Activated naive CD4-positive, alpha-beta T cell treated with anti-CD3 and anti-CD28 coated beads, Interleukin-2, amount 10 ng/mL, durations not matched to agents 7 days and 5 days (primary cell): ENCODE results near the gene GRIA3.
"Not testable (repeated sequence)": the region's sequence is repeated elsewhere in the genome, so short reads cannot be mapped to it uniquely, and the experiment has no call there.

ENCODE experiments used
- CTCF ChIA-PET: fragments of 350-600 bp; sonication (Branson Sonifier 250); formaldehyde crosslinking; loops from one replicate; lab custom pipeline; 2021; ENCODE audit warnings: antibody characterized with exemption; lab: Charles Lee
- DNase-seq: peaks from one replicate; pipeline ENCODE4 v3.0.0-alpha.2; 2020
- H3K27ac Mint-ChIP-seq: one replicate; pipeline ENCODE4 v1.8.0; 2021; ENCODE audit warnings: mild to moderate bottlenecking, moderate library complexity, mixed read lengths
- H3K27me3 Mint-ChIP-seq: one replicate; pipeline ENCODE4 v1.8.0; 2021; ENCODE audit warnings: mild to moderate bottlenecking, mixed read lengths
- H3K36me3 Mint-ChIP-seq: one replicate; pipeline ENCODE4 v1.8.0; 2021; ENCODE audit warnings: mixed read lengths
- H3K4me1 Mint-ChIP-seq: one replicate; pipeline ENCODE4 v1.8.0; 2021; ENCODE audit warnings: mixed read lengths
- H3K4me3 Mint-ChIP-seq: one replicate; pipeline ENCODE4 v1.8.0; 2021; ENCODE audit warnings: mild to moderate bottlenecking, moderate library complexity, mixed read lengths
- H3K9me3 Mint-ChIP-seq: one replicate; pipeline ENCODE4 v1.8.0; 2021; ENCODE audit warnings: mixed read lengths

GRIA3 gene

GRCh38 chrX:123504630-123505270, 320.7 kb downstream of the GRIA3 start:
- H3K9me3 Mint-ChIP-seq: no peaks in the 10 kb centered on the region
- H3K4me3 Mint-ChIP-seq: no peak overlapping the region
- CTCF ChIA-PET: no interaction called here
- H3K36me3 Mint-ChIP-seq: no peaks in the 10 kb centered on the region
- no peak overlapping the region for H3K27ac Mint-ChIP-seq
- no peaks in the 10 kb centered on the region for H3K4me1 Mint-ChIP-seq
- no peaks in the 10 kb centered on the region for H3K27me3 Mint-ChIP-seq
- DNase-seq: no peak

- DNase-seq: no peak
Measured at GRCh38 chrX:123513585-123514278, 329.7 kb downstream of the GRIA3 start.

GRCh38 chrX:123514279-123514640, 330.2 kb downstream of the GRIA3 start:
- peaks cover 23% of the 10 kb centered on the region for H3K9me3 Mint-ChIP-seq
- DNase-seq, CTCF ChIA-PET, H3K4me3 Mint-ChIP-seq, H3K4me1 Mint-ChIP-seq, H3K27me3 Mint-ChIP-seq, H3K36me3 Mint-ChIP-seq, H3K27ac Mint-ChIP-seq: not testable (repeated sequence)

More at GRCh38 chrX:123513585-123514278, 329.7 kb downstream of the GRIA3 start:
- H3K36me3 Mint-ChIP-seq: no peaks in the 10 kb centered on the region
- peaks cover 23% of the 10 kb centered on the region for H3K9me3 Mint-ChIP-seq
- CTCF ChIA-PET: no interaction called here
- no peak overlapping the region for H3K4me3 Mint-ChIP-seq
- no peaks in the 10 kb centered on the region for H3K27me3 Mint-ChIP-seq
- no peak overlapping the region for H3K27ac Mint-ChIP-seq
- H3K4me1 Mint-ChIP-seq: no peaks in the 10 kb centered on the region

- Mint-ChIP-seq H3K27ac (no peak overlapping the region), H3K4me3 (no peak overlapping the region), H3K4me1 (no peaks in the 10 kb centered on the region), H3K36me3 (no peaks in the 10 kb centered on the region), H3K27me3 (no peaks in the 10 kb centered on the region), H3K9me3 (peaks cover 23% of the 10 kb centered on the region)
- CTCF ChIA-PET: no interaction called here
- no peak for DNase-seq
Measured at GRCh38 chrX:123518791-123519190, 334.7 kb downstream of the GRIA3 start.

GRCh38 chrX:123525123-123525725, 341.1 kb downstream of the GRIA3 start:
- Mint-ChIP-seq H3K4me3 (no peak overlapping the region), H3K9me3 (no peaks in the 10 kb centered on the region), H3K36me3 (no peaks in the 10 kb centered on the region), H3K27ac (no peak overlapping the region), H3K4me1 (no peaks in the 10 kb centered on the region), H3K27me3 (no peaks in the 10 kb centered on the region)
- DNase-seq: no peak
- CTCF ChIA-PET: no interaction called here

GRCh38 chrX:123530726-123531125, 346.6 kb downstream of the GRIA3 start:
- H3K4me1 Mint-ChIP-seq, DNase-seq, H3K27ac Mint-ChIP-seq, H3K27me3 Mint-ChIP-seq, H3K9me3 Mint-ChIP-seq, H3K4me3 Mint-ChIP-seq, CTCF ChIA-PET, H3K36me3 Mint-ChIP-seq: not testable (repeated sequence)
